Left hindlimb (tissue), 1 donor: ENCODE results near the gene BEND2.

Experiments
- DNase-seq: peaks from one replicate; pipeline ENCODE4 v3.0.0-alpha.2; 2018

BEND2 gene

GRCh38 chrX:18133605-18134004 lies 87.1 kb downstream of the BEND2 start:
- DNase-seq = no peak

GRCh38 chrX:18129690-18130089 lies 91.0 kb downstream of the BEND2 start:
- DNase-seq = no peak

GRCh38 chrX:18126971-18127370 lies 93.7 kb downstream of the BEND2 start:
- DNase-seq = no peak

- no peak for DNase-seq
Observed at GRCh38 chrX:18119856-18120255, 100.8 kb downstream of the BEND2 start.
